GM21381 (cell line): ENCODE results near the gene TCF21.
"Not testable (repeated sequence)": the region's sequence is repeated elsewhere in the genome, so short reads cannot be mapped to it uniquely, and the experiment has no call there.

Experiments used
- ATAC-seq: cut with Tn5 transposase; IDR thresholded peaks from one replicate; pipeline ENCODE4 v1.9.1; 2021; ENCODE audit warnings: mild to moderate bottlenecking, moderate library complexity; ENCODE audit not compliant: unreplicated experiment

TCF21 gene

GRCh38 chr6:133888929-133889556, at the start of gene TCF21:
TSS of gene TCF21 (plus strand) at chr6:133889113. CDS start at chr6:133889398, 285 bp downstream.
- ATAC-seq, result no peak

DNA sequence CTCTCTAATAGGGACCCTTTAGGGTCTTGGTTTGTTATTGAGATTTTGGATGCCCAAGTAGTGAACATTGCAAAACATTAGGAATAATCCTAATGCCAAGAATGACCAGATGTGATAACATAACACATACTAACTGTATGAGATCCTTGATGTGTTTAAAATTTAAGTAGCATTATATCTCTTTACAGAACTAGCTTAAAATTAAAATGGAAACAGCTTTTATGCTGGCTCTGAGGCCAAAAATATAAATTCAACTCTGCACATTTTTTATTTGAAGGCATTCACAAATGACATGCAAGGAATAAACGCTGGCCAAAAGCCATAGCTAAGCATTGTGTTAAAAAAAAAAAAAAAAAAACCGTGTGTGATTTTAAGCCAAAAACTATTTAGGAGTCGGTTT, 47.7 kb upstream of the TCF21 start:
- ATAC-seq, result no peak

DNA sequence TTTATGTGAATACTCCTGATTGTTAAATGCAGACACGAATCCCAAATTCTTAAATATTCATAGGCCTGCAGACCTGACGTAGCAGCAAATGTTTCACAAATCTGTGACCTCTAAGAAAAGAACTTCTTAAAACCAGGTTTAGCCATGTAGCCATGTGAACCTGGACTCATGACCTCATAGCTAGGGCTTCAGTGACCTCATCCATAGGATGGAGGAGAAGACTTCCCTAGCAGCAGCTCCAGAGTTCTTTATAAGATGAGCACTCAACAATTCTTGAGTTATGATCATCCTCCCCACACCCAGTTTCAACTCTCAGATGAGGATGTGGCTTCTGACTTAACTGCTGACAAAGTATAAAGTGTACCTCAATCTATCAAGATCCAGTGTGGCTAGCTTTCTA, 45.8 kb upstream of the TCF21 start:
- no peak for ATAC-seq

DNA sequence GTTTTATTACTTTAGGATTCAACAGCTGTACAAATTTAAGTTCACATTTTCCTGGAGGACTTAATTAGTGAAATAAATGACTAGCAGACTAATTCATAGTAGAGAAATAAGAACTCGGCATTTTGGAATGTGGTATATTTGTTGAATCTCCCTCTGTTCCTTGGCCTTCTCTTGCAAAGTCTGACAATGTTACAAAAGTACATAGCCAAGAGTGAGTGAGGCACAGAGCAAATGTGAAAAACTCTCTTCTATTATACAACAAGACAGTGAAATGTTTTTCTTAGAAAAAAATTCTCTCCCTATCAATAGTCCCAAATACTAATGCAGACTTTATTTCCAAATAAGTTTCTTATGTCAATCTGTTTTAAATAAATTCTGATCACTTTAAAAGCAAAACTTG, 44.2 kb upstream of the TCF21 start:
- ATAC-seq, result no peak

- no peak for ATAC-seq
Observed at GRCh38 chr6:133854041-133854363, 34.9 kb upstream of the TCF21 start.

- no peak for ATAC-seq
Observed at GRCh38 chr6:133854364-133855275, 34.3 kb upstream of the TCF21 start.

- no peak for ATAC-seq
Observed at GRCh38 chr6:133855276-133855990, 33.5 kb upstream of the TCF21 start.

DNA sequence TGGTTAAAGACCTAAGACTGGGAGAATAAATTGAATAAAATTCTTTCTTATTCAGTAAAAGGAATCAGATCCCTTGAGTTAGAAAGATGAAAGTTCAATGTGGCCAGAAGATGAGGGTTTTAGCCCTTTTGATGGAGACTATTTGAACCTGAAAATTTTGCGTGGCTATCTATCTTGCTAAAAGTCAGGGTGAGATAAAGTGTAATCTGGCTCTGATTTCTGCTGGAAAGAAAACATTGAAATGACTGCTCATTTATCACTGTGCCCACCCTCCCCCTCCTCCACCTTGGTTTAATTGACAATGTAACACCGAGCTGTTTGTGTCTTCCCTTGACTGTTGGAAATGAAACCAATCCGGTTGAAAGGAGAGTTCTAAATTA, 32.9 kb upstream of the TCF21 start:
- no peak for ATAC-seq

DNA sequence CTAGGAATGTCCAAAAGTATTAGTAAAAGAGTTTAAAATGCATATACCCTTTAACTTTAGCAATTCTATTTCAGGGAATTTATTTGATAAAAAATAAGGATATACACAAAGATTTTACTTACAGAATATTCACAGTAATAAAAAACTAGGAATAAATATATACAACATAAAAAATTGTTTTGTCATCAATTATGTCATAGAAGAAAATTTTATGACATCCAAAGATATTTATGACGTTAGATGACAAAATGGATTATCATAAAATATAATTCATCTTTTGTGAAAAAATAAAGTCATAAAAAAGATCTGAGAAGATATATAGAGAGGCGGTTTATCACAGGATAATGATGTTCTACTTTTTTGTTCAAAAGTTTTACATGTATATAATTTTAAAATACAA, 32.0 kb upstream of the TCF21 start:
- ATAC-seq, result no peak

GRCh38 chr6:133857696-133858095, 31.2 kb upstream of the TCF21 start:
- no peak for ATAC-seq

GRCh38 chr6:133861337-133861736, 27.6 kb upstream of the TCF21 start:
- not testable (repeated sequence) for ATAC-seq

DNA sequence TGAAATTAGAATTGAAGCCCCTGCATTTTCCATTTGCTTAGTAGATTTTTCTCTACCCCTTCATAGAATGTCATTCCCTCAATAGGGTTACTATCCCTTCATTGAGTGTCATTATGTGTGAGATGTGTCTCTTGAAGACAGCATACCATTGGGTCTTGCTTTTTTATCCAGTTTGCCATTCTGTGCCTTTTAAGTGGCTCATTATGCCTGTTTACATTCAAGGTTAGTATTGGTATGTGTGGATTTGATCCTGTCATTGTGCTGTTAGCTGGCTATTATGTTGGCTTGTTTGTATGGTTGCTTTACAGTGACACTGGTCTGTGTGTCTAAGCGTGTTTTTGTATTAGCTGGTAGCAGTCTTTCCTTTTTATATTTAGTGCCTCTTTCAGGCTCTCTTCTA, 25.7 kb upstream of the TCF21 start:
- ATAC-seq, result no peak

DNA sequence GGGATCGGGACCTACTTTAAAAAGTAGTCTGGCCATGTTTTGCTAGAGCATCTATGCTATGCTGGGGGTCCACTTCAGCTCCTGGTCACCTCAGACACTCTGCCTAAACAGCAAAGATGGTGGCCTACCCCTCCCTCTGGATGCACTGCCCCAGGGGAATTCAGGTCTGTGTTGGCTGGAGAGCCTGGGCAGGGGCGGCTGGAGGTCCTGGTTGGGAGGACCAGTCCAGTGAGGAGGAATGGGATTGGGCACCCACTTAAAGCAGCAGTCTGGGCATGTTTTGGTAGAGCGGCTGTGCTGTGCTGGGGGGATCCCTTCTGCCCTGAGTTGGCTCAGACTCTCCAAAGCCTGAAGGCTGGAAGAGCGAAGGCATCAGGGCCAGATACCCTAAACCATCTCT, 23.2 kb upstream of the TCF21 start:
- no peak for ATAC-seq

DNA sequence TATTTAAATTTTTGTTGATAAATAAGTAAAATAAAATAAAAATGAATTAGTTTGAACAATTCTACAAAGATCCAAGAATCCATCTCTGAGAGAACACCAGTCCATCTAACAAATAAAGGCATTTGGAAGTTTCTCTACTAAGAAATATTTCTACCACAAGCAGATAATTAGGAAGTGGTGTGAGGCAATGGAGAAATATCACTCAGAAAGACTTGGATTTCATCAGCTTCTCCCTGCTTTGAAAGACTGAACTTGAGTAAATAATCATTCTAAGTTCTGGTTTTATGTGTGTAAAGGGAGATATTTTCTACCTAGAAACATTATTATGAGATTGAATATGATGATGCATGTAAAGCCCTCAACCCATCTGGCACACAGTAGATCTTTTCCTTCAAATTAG, 17.8 kb upstream of the TCF21 start:
- no peak for ATAC-seq

DNA sequence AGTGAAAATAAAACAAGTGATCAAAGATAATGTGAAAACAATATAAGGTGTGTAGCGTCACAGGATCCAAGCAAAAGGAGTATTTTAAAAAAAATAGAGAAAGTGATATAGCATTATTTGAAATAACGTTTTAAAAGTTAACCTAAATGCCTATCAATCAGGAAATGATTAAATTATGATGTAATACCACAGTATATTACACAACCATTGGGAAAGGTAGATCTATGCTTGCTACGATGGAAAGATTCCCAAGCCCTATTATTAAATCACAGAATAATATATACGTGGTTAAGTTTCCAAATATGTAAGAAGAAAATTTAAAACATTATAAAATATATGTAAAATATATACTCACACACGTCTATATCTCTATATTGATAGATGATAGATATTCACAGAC, 15.4 kb upstream of the TCF21 start:
- ATAC-seq, result no peak

DNA sequence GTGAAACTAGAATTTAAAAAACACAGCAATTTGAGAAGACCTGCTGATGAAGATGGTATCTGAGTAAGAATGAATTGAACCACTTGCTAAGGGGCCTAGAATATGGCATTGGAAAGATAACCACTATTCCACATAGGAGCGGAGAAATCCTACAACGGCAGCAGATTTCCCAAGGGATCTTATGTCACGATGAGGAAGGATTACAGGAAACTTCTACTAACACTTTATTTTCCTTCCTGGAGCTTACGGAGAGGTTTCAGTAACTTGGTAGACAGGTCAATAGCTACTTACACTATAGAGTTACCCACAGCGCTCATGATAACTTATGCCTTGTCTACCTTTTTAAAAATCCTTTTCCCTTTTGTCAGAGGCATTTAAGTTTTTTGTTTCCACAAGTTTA, 11.8 kb upstream of the TCF21 start:
- ATAC-seq, result no peak

DNA sequence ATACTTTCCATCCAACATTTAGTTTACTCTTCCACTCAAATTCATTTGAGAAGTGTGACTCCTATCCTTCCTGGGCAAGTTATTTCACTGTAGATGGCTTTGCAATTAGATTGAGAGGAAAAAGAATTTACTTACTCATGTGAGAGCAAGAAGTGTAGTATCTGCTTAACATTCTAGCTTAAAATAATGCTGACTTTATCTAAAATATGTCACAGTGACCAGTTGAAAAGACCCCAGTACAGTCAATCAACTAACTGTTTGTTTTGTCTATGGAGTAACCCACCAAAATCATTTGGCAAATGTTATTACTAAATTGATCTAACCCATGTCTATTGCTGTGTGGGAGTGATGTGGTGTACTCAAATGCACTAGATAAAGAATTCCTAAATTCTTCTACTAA, 8.9 kb upstream of the TCF21 start:
- no peak for ATAC-seq

GRCh38 chr6:133880896-133881295, 8.0 kb upstream of the TCF21 start:
- no peak for ATAC-seq

DNA sequence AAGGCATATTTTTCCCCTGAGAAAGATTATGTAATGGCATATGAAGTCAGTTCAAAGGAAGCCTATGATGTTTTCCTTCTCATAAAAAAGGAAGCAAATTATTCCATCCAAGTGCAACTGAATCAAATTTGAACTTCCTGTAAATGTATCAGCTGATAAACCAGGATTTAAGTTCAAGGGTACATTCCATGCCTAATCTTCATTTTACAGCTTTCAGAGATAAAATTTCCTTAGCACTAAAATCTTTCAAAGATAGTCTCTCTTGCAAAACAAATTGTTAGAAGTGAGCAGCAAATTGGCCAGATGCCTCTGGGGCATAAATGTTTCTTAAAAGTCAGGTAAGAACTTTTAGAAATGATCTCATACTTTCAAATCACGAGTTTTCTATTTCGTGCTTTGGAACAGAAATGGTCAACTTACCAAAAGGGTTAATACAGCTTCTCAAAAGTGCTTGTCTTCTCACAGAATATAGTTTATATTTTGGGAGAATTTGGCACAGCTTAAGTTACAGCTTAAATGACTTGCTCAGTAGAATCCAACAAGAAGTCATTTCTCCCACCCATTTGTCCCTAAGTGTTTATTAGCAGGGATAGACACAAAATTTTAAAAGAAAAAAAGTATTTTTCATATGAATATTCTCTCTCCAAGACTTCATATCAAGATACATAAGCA, 2.7 kb upstream of the TCF21 start:
- no peak for ATAC-seq

- no peak for ATAC-seq
Observed at GRCh38 chr6:133887156-133887879, 1.6 kb upstream of the TCF21 start.

DNA sequence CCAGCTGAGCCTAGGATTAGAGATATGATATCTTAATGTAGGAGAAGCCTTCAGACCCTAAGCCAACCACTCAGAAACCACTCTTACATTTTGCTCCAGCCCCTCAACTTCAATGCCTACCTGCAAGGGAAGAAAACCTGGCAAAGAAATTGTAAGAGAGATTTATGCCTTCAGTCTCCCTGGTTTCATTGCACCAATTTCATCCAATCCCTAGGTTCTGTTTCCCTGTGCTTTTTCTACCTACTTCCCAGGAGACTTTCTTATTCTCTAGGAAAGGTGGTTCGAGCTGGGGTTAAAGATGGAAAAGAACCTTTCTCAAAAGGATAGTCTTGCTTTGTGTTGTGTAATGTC, 1.1 kb upstream of the TCF21 start:
- ATAC-seq, result no peak
